Thoracic aorta (tissue), 2 donors: ENCODE results near the gene LSP1. TPM values are rescaled to one million over a fixed set of nuclear protein-coding genes. Genes with fewer than 3 reads are reported as not detected.
A peak's percentile ranks its signal among the peaks of the same experiment; 100 is the strongest.

Experiments used
- ATAC-seq: fragments of 150-250 bp; one replicate; pipeline ENCODE4 v1.8.0; 2017; ENCODE audit warnings: low read depth; ENCODE audit not compliant: insufficient number of reproducible peaks, low FRiP score
- DNase-seq: peaks from one replicate; pipeline ENCODE4 v3.0.0-alpha.2; 2020; ENCODE audit warnings: low spot score
- H3K27ac ChIP-seq, 2 donors: fragments of 200-600 bp; sonication (generic); 1 replicate in 1 of 2; 2 replicates in 1 of 2; pipeline ENCODE4 v1.5.1; 2016; ENCODE audit warnings: mild to moderate bottlenecking in 2 of 2, moderate library complexity in 2 of 2
- H3K27me3 ChIP-seq: fragments of 200-600 bp; sonication (generic); replicated peaks from 2 replicates; pipeline ENCODE4 v1.6.0; 2016; ENCODE audit warnings: mild to moderate bottlenecking; ENCODE audit not compliant: insufficient read depth
- H3K36me3 ChIP-seq: fragments of 200-600 bp; sonication (generic); one replicate; pipeline ENCODE4 v1.5.1; 2016
- H3K4me1 ChIP-seq, 2 donors: fragments of 200-600 bp; sonication (generic); 1 replicate in 1 of 2; 2 replicates in 1 of 2; pipeline versions ENCODE4 v1.5.1 to v1.6.0; 2016; ENCODE audit warnings: low read depth in 2 of 2, mild to moderate bottlenecking in 1 of 2; ENCODE audit not compliant: control insufficient read depth in 1 of 2
- H3K4me3 ChIP-seq: fragments of 200-600 bp; sonication (generic); 2 replicates; pipeline ENCODE4 v1.5.1; 2016; ENCODE audit warnings: mild to moderate bottlenecking
- H3K9me3 ChIP-seq: fragments of 200-600 bp; sonication (generic); 2 replicates; pipeline ENCODE4 v1.5.1; 2016
- total RNA-seq, 2 donors: library from RNA; depleted of rRNA; stranded (reverse); fragments of >200 nt; gene quantifications; one replicate each; pipeline versions ENCODE4 v1.1.0 to v1.2.3, GENCODE V29; 2016
- TF ChIP-seq, protein P1 (sequence below): fragments of 200-600 bp; sonication (generic); IDR thresholded peaks from one replicate; pipeline ENCODE4 v1.5.1; 2019; ENCODE audit warnings: antibody characterized with exemption

The LSP1 gene
- total RNA-seq, 2 donors from 2014 or later = 23.6 to 40.5 TPM

GRCh38 chr11:1815751-1816150 lies 37.1 kb upstream of the LSP1 start:
- Histone ChIP-seq H3K4me3 (no peak overlapping the region), H3K4me1 (peaks cover 9 to 20% of the 10 kb centered on the region in 2 donors), H3K27me3 (no peaks in the 10 kb centered on the region), H3K36me3 (no peaks in the 10 kb centered on the region), H3K9me3 (no peaks in the 10 kb centered on the region), H3K27ac (no peak overlapping the region)
- ATAC-seq (no peak), DNase-seq (no peak)
- TF ChIP-seq, protein P1, sequence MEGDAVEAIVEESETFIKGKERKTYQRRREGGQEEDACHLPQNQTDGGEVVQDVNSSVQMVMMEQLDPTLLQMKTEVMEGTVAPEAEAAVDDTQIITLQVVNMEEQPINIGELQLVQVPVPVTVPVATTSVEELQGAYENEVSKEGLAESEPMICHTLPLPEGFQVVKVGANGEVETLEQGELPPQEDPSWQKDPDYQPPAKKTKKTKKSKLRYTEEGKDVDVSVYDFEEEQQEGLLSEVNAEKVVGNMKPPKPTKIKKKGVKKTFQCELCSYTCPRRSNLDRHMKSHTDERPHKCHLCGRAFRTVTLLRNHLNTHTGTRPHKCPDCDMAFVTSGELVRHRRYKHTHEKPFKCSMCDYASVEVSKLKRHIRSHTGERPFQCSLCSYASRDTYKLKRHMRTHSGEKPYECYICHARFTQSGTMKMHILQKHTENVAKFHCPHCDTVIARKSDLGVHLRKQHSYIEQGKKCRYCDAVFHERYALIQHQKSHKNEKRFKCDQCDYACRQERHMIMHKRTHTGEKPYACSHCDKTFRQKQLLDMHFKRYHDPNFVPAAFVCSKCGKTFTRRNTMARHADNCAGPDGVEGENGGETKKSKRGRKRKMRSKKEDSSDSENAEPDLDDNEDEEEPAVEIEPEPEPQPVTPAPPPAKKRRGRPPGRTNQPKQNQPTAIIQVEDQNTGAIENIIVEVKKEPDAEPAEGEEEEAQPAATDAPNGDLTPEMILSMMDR = no peak

DNA sequence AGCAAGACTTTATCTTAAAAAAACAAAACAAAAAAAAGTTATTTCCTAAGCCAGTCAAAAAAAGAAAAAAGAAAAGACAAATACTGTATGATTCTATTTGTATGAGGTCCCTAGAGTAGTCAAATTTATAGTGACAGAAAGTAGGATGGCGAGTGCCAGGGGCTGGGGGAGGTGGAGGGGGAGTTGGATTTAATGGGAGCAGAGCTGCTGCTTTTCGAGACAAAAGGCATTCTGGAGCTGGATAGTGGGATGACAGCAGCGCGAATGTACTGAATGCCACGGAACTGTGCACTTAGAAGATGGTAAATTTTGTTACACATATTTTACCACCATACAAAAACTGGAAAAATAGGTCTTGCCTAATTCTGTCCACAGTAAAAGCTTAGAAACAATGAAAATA lies 35.9 kb upstream of the LSP1 start:
- H3K4me3 ChIP-seq = no peak overlapping the region
- ATAC-seq = no peak
- no peaks in the 10 kb centered on the region for H3K27me3 ChIP-seq
- TF ChIP-seq, protein P1 = no peak
- peak overlapping the region in 1 of 2 donors; percentile 42 for H3K27ac ChIP-seq
- no peaks in the 10 kb centered on the region for H3K36me3 ChIP-seq
- H3K9me3 ChIP-seq = no peaks in the 10 kb centered on the region
- peaks cover 10 to 25% of the 10 kb centered on the region in 2 donors for H3K4me1 ChIP-seq
- DNase-seq = no peak

DNA sequence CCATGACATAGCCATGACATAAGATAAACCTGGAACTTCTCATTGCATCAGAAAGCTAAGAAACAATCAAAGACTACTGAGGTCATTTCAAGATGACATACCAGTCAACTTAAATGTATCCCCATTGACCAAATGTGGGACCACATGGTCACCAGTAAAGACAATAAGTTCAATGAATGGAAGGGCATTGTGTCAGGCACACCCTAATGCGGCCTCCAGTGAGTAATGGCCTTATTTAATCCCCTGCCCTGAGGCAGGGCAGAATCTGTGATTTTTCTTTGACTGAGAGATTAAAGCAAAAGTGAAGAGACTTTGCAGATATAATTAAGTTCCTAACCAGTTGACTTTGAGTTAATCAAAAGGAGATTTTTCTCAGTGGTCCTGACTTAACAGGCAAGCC lies 35.4 kb upstream of the LSP1 start:
- no peaks in the 10 kb centered on the region for H3K27me3 ChIP-seq
- H3K27ac ChIP-seq = peak overlapping the region in 1 of 2 donors; percentile 42
- ATAC-seq = no peak
- peaks cover 10 to 31% of the 10 kb centered on the region in 2 donors for H3K4me1 ChIP-seq
- TF ChIP-seq, protein P1 = no peak
- no peaks in the 10 kb centered on the region for H3K36me3 ChIP-seq
- no peak for DNase-seq
- H3K9me3 ChIP-seq = no peaks in the 10 kb centered on the region
- no peak overlapping the region for H3K4me3 ChIP-seq

- H3K4me3 ChIP-seq = no peak overlapping the region
- no peak for ATAC-seq
- H3K27me3 ChIP-seq = no peaks in the 10 kb centered on the region
- H3K27ac ChIP-seq = no peak overlapping the region
- H3K36me3 ChIP-seq = no peaks in the 10 kb centered on the region
- peaks cover 10 to 46% of the 10 kb centered on the region in 2 donors for H3K4me1 ChIP-seq
- DNase-seq = no peak
- H3K9me3 ChIP-seq = no peaks in the 10 kb centered on the region
- TF ChIP-seq, protein P1 = no peak
Observed at GRCh38 chr11:1819074-1819473, 33.8 kb upstream of the LSP1 start.

DNA sequence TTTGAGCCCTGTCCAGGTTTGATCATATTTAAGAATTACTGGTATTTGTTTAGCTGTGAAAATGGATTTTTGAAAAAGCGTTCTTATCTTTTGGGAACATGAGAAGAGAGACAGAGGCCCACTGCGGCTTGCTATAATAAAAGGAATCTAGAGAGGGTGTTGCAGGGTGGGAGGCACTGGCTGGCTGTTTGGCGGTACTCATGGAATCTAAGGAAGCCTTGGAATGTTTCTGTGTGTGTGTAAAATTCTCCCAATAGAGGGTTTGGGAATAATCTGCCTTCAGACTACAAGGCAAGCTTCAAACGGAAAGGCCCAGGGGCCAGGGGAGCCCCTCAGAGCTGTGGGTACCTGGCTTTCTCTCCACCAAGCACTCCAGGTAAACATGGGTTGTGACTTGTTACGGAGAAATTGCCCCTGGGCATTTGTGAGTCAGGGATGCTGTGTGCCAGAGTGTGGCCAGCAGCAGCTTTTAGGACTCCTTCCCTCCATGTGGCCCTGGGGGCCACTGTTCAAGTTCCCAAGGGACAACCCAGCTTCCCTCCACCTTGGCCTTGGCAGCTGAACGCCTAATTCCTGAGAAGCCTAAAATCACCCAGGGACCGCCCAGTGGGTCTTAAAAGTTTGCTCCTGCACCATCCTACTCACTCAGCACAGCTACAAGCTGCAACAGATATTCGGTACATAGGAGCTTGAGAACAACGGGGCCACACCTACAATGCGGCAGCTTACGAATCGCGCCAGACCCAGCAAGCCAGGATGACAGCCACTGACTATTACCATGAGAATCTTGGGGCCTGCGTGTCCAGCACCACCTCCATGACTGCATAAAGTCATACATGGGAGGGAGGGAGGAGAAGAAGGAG lies 32.2 kb upstream of the LSP1 start:
- Histone ChIP-seq H3K4me1 (peaks cover 22 to 62% of the 10 kb centered on the region in 2 donors), H3K27ac (peak overlapping the region; percentile 7 to 36), H3K27me3 (no peaks in the 10 kb centered on the region), H3K9me3 (no peaks in the 10 kb centered on the region), H3K4me3 (no peak overlapping the region), H3K36me3 (no peaks in the 10 kb centered on the region)
- no peak for ATAC-seq
- DNase-seq = no peak
- TF ChIP-seq, protein P1 = no peak
